GM23338 (cell line): ENCODE measurements around the gene C12orf43.

ENCODE experiments used
- CREB1 ChIP-seq: fragments of 250-450 bp; sonication (Bioruptor Pico); IDR thresholded peaks from 2 replicates; pipeline ENCODE4 v1.5.0; 2020; ENCODE audit warnings: low read depth, mild to moderate bottlenecking, moderate library complexity
- EZH2 ChIP-seq: fragments of 200-600 bp; sonication (generic); IDR thresholded peaks from one replicate; pipeline ENCODE4 v1.8.0; 2017; ENCODE audit warnings: antibody characterized with exemption, mild to moderate bottlenecking, low read depth; ENCODE audit not compliant: unreplicated experiment
- EZH2phosphoT487 ChIP-seq: fragments of 200-600 bp; sonication (generic); IDR thresholded peaks from one replicate; pipeline ENCODE4 v1.8.1; 2018; ENCODE audit warnings: antibody characterized with exemption; ENCODE audit not compliant: unreplicated experiment
- JUNB ChIP-seq: IDR thresholded peaks from one replicate; pipeline ENCODE4 v1.6.1; 2016; ENCODE audit warnings: antibody characterized with exemption; ENCODE audit not compliant: unreplicated experiment
- POLR2AphosphoS5 ChIP-seq: IDR thresholded peaks from 2 replicates; pipeline ENCODE4 v1.6.1; 2016; ENCODE audit warnings: antibody characterized with exemption, low read depth
- STAT1 ChIP-seq: IDR thresholded peaks from one replicate; pipeline ENCODE4 v1.6.1; 2016; ENCODE audit warnings: antibody characterized with exemption; ENCODE audit not compliant: unreplicated experiment
- ZNF331 ChIP-seq: fragments of 250-450 bp; sonication (Bioruptor Pico); IDR thresholded peaks from 2 replicates; pipeline ENCODE4 v1.5.0; 2020; ENCODE audit warnings: low read depth, mild to moderate bottlenecking, moderate library complexity
- TF ChIP-seq, protein P1 (sequence below), 2 experiments: fragments of 200-600 bp in 1 of 2; sonication (generic) in 1 of 2; conservative IDR thresholded peaks; 2 replicates each; pipeline versions ENCODE4 v1.5.1 to v1.6.1; 2016 to 2017; ENCODE audit warnings: antibody characterized with exemption in 2 of 2, low read depth in 2 of 2, mild to moderate bottlenecking in 2 of 2, moderate library complexity in 1 of 2
- TF ChIP-seq, protein P2 (sequence below): IDR thresholded peaks from one replicate; pipeline ENCODE4 v1.6.1; 2018; ENCODE audit warnings: antibody characterized with exemption; ENCODE audit not compliant: unreplicated experiment
- TF ChIP-seq, protein P3 (sequence below): fragments of 250-450 bp; sonication (Bioruptor Pico); IDR thresholded peaks from 2 replicates; pipeline ENCODE4 v1.5.0; 2020; ENCODE audit warnings: mild to moderate bottlenecking, moderate library complexity

DNA sequence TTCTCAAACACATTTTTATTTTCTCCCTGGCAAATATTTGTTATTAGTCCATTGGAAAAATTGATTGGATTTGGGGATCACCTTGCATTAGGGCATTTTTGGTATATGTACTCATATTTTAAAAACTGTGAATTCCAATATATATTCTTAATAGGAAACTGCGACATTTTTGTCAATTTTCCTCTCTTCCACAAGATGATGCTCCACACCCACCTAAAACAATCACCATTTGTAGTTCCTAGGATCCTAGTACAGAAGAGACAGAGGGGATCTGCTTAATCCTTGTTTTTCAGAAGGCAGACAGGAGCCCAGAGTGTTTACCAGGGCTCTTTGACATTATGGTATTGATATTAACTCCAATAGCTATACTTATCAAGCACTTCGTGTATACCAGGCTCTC, 45.5 kb upstream of the C12orf43 start:
- TF ChIP-seq, protein P1, sequence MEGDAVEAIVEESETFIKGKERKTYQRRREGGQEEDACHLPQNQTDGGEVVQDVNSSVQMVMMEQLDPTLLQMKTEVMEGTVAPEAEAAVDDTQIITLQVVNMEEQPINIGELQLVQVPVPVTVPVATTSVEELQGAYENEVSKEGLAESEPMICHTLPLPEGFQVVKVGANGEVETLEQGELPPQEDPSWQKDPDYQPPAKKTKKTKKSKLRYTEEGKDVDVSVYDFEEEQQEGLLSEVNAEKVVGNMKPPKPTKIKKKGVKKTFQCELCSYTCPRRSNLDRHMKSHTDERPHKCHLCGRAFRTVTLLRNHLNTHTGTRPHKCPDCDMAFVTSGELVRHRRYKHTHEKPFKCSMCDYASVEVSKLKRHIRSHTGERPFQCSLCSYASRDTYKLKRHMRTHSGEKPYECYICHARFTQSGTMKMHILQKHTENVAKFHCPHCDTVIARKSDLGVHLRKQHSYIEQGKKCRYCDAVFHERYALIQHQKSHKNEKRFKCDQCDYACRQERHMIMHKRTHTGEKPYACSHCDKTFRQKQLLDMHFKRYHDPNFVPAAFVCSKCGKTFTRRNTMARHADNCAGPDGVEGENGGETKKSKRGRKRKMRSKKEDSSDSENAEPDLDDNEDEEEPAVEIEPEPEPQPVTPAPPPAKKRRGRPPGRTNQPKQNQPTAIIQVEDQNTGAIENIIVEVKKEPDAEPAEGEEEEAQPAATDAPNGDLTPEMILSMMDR (conservative IDR thresholded peaks at IDR 0.05; ENCODE audit: low read depth in 2 of 2), result peak; percentile 28 to 33; a peak in 1 of 4 replicates
- no peak for TF ChIP-seq POLR2AphosphoS5
- TF ChIP-seq, protein P2, sequence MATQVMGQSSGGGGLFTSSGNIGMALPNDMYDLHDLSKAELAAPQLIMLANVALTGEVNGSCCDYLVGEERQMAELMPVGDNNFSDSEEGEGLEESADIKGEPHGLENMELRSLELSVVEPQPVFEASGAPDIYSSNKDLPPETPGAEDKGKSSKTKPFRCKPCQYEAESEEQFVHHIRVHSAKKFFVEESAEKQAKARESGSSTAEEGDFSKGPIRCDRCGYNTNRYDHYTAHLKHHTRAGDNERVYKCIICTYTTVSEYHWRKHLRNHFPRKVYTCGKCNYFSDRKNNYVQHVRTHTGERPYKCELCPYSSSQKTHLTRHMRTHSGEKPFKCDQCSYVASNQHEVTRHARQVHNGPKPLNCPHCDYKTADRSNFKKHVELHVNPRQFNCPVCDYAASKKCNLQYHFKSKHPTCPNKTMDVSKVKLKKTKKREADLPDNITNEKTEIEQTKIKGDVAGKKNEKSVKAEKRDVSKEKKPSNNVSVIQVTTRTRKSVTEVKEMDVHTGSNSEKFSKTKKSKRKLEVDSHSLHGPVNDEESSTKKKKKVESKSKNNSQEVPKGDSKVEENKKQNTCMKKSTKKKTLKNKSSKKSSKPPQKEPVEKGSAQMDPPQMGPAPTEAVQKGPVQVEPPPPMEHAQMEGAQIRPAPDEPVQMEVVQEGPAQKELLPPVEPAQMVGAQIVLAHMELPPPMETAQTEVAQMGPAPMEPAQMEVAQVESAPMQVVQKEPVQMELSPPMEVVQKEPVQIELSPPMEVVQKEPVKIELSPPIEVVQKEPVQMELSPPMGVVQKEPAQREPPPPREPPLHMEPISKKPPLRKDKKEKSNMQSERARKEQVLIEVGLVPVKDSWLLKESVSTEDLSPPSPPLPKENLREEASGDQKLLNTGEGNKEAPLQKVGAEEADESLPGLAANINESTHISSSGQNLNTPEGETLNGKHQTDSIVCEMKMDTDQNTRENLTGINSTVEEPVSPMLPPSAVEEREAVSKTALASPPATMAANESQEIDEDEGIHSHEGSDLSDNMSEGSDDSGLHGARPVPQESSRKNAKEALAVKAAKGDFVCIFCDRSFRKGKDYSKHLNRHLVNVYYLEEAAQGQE, result no peak
- TF ChIP-seq EZH2, result no peak
- no peak for TF ChIP-seq EZH2phosphoT487
- no peak for TF ChIP-seq CREB1
- TF ChIP-seq JUNB, result no peak
- no peak for TF ChIP-seq STAT1
- no peak for TF ChIP-seq ZNF331 (CRISPR knock-in tag)
- TF ChIP-seq, protein P3, sequence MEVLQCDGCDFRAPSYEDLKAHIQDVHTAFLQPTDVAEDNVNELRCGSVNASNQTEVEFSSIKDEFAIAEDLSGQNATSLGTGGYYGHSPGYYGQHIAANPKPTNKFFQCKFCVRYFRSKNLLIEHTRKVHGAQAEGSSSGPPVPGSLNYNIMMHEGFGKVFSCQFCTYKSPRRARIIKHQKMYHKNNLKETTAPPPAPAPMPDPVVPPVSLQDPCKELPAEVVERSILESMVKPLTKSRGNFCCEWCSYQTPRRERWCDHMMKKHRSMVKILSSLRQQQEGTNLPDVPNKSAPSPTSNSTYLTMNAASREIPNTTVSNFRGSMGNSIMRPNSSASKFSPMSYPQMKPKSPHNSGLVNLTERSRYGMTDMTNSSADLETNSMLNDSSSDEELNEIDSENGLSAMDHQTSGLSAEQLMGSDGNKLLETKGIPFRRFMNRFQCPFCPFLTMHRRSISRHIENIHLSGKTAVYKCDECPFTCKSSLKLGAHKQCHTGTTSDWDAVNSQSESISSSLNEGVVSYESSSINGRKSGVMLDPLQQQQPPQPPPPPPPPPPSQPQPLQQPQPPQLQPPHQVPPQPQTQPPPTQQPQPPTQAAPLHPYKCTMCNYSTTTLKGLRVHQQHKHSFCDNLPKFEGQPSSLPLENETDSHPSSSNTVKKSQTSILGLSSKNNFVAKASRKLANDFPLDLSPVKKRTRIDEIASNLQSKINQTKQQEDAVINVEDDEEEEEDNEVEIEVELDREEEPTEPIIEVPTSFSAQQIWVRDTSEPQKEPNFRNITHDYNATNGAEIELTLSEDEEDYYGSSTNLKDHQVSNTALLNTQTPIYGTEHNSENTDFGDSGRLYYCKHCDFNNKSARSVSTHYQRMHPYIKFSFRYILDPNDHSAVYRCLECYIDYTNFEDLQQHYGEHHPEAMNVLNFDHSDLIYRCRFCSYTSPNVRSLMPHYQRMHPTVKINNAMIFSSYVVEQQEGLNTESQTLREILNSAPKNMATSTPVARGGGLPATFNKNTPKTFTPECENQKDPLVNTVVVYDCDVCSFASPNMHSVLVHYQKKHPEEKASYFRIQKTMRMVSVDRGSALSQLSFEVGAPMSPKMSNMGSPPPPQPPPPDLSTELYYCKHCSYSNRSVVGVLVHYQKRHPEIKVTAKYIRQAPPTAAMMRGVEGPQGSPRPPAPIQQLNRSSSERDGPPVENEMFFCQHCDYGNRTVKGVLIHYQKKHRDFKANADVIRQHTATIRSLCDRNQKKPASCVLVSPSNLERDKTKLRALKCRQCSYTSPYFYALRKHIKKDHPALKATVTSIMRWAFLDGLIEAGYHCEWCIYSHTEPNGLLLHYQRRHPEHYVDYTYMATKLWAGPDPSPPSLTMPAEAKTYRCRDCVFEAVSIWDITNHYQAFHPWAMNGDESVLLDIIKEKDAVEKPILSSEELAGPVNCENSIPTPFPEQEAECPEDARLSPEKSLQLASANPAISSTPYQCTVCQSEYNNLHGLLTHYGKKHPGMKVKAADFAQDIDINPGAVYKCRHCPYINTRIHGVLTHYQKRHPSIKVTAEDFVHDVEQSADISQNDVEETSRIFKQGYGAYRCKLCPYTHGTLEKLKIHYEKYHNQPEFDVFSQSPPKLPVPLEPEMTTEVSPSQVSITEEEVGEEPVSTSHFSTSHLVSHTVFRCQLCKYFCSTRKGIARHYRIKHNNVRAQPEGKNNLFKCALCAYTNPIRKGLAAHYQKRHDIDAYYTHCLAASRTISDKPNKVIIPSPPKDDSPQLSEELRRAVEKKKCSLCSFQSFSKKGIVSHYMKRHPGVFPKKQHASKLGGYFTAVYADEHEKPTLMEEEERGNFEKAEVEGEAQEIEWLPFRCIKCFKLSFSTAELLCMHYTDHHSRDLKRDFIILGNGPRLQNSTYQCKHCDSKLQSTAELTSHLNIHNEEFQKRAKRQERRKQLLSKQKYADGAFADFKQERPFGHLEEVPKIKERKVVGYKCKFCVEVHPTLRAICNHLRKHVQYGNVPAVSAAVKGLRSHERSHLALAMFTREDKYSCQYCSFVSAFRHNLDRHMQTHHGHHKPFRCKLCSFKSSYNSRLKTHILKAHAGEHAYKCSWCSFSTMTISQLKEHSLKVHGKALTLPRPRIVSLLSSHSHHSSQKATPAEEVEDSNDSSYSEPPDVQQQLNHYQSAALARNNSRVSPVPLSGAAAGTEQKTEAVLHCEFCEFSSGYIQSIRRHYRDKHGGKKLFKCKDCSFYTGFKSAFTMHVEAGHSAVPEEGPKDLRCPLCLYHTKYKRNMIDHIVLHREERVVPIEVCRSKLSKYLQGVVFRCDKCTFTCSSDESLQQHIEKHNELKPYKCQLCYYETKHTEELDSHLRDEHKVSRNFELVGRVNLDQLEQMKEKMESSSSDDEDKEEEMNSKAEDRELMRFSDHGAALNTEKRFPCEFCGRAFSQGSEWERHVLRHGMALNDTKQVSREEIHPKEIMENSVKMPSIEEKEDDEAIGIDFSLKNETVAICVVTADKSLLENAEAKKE (CRISPR knock-in tag), result no peak
